Breast epithelium (tissue), 4 donors: ENCODE results near the gene P2RX6. TPM values are rescaled to one million over a fixed set of nuclear protein-coding genes. Genes with fewer than 3 reads are reported as not detected.
A peak's percentile ranks its signal among the peaks of the same experiment; 100 is the strongest.
"Not testable (repeated sequence)": the region's sequence is repeated elsewhere in the genome, so short reads cannot be mapped to it uniquely, and the experiment has no call there.

Experiments used
- DNase-seq, 2 donors: peaks; one replicate each; pipeline ENCODE4 v3.0.0-alpha.2; 2019; ENCODE audit warnings: low spot score in 2 of 2
- H3K27ac ChIP-seq, 2 donors: fragments of 200-600 bp; sonication (generic) in 1 of 2; one replicate each; pipeline ENCODE4 v1.5.1; 2016 to 2019; ENCODE audit warnings: mild to moderate bottlenecking in 1 of 2
- H3K27me3 ChIP-seq, 2 donors: fragments of 200-600 bp; sonication (generic) in 1 of 2; one replicate each; pipeline versions ENCODE4 v1.5.1 to v1.6.0; 2017 to 2019; ENCODE audit warnings: control low read depth in 1 of 2, mild to moderate bottlenecking in 1 of 2
- H3K36me3 ChIP-seq: fragments of 200-600 bp; one replicate; pipeline ENCODE4 v1.5.1; 2019
- H3K4me1 ChIP-seq, 2 donors: fragments of 200-600 bp; sonication (generic); one replicate each; pipeline ENCODE4 v1.5.1; 2016 to 2019; ENCODE audit warnings: control low read depth in 1 of 2
- H3K4me3 ChIP-seq, 3 donors: fragments of 200-600 bp; sonication (generic); 1 replicate in 2 of 3; 2 replicates in 1 of 3; pipeline ENCODE4 v1.5.1; 2016 to 2019; ENCODE audit warnings: mild to moderate bottlenecking in 3 of 3, moderate library complexity in 2 of 3
- H3K9me3 ChIP-seq, 2 donors: fragments of 200-600 bp; sonication (generic) in 1 of 2; one replicate each; pipeline ENCODE4 v1.5.1; 2016 to 2019; ENCODE audit warnings: control low read depth in 1 of 2
- CTCF ChIP-seq, 3 donors: fragments of 450-650 bp; IDR thresholded peaks; one replicate each; pipeline ENCODE4 v1.5.1; 2016 to 2017; ENCODE audit warnings: antibody characterized with exemption in 3 of 3, mild to moderate bottlenecking in 3 of 3, moderate library complexity in 3 of 3
- POLR2A ChIP-seq: fragments of 450-650 bp; IDR thresholded peaks from one replicate; pipeline ENCODE4 v1.6.1; 2016; ENCODE audit warnings: antibody characterized with exemption, mild to moderate bottlenecking, moderate library complexity
- POLR2AphosphoS5 ChIP-seq, 3 donors: sonication (generic); formaldehyde crosslinking; IDR thresholded peaks; one replicate each; pipeline ENCODE4 v1.6.1; 2017; ENCODE audit warnings: antibody characterized with exemption in 3 of 3
- intact Hi-C: fragments of 100-400 bp; cut with DNase I; formaldehyde crosslinking; loops from one replicate; pipeline ENCODE4 v1.15.1; 2023; ENCODE audit warnings: low total_unique reads
- total RNA-seq, 3 donors: library from RNA; depleted of rRNA; stranded (reverse); fragments of >200 nt; gene quantifications; one replicate each; pipeline ENCODE4 v1.1.0, GENCODE V29; 2016

P2RX6 gene
- total RNA-seq, 3 donors from 2014 or later, result 1.6 TPM; not detected in 2

- peaks cover 4 to 22% of the 10 kb centered on the region in 2 donors for H3K4me1 ChIP-seq
- no peaks in the 10 kb centered on the region for H3K9me3 ChIP-seq
- no peak for DNase-seq
- peak overlapping the region; percentile 99 to 100 for H3K27ac ChIP-seq
- H3K36me3 ChIP-seq, result no peaks in the 10 kb centered on the region
- peak overlapping the region; percentile 72 to 85 (median 74) for H3K4me3 ChIP-seq
- no peaks in the 10 kb centered on the region for H3K27me3 ChIP-seq
- no peak for TF ChIP-seq CTCF (IDR thresholded peaks at IDR 0.05)
- TF ChIP-seq POLR2AphosphoS5 (IDR thresholded peaks at IDR 0.05), result no peak
- TF ChIP-seq POLR2A, result no peak
- intact Hi-C loops, result no loop called here
Observed at GRCh38 chr22:21000207-21000986, 14.6 kb upstream of the P2RX6 start.

GRCh38 chr22:21000987-21001600, 13.9 kb upstream of the P2RX6 start:
- intact Hi-C loops, result no loop called here
- TF ChIP-seq POLR2A, result no peak
- TF ChIP-seq CTCF (IDR thresholded peaks at IDR 0.05), result no peak
- no peak for TF ChIP-seq POLR2AphosphoS5 (IDR thresholded peaks at IDR 0.05)
- Histone ChIP-seq H3K9me3 (no peaks in the 10 kb centered on the region), H3K27ac (peak overlapping the region; percentile 99 to 100), H3K36me3 (no peaks in the 10 kb centered on the region), H3K4me3 (peak overlapping the region; percentile 72 to 85 (median 74)), H3K4me1 (peaks cover 4 to 22% of the 10 kb centered on the region in 2 donors), H3K27me3 (no peaks in the 10 kb centered on the region)
- DNase-seq, result no peak

- intact Hi-C loops, result no loop called here
- DNase-seq, result peak; percentile 95 to 96
- TF ChIP-seq CTCF (IDR thresholded peaks at IDR 0.05), result peak in 1 of 3 donors; percentile 18
- TF ChIP-seq POLR2A, result peak; percentile 89
- TF ChIP-seq POLR2AphosphoS5 (IDR thresholded peaks at IDR 0.05), result peak; percentile 80 to 94 (median 89)
Observed at GRCh38 chr22:21001601-21002325, 13.2 kb upstream of the P2RX6 start, which contains the start of gene THAP7. Gene THAP7 (minus strand): TSS chr22:21002118. CDS start chr22:21001911, 207 bp downstream.

GRCh38 chr22:21003782-21004181, 11.2 kb upstream of the P2RX6 start:
- intact Hi-C loops, result no loop called here

More at GRCh38 chr22:21001601-21002325, 13.2 kb upstream of the P2RX6 start, which contains the start of gene THAP7:
- no peaks in the 10 kb centered on the region for H3K27me3 ChIP-seq
- H3K27ac ChIP-seq, result peak within 1 kb of the TSS; percentile 99 to 100
- peak within 1 kb of the TSS; percentile 72 to 85 (median 74) for H3K4me3 ChIP-seq
- peaks cover 4 to 22% of the 10 kb centered on the region in 2 donors for H3K4me1 ChIP-seq
- H3K9me3 ChIP-seq, result no peaks in the 10 kb centered on the region
- H3K36me3 ChIP-seq, result no peaks in the 10 kb centered on the region

GRCh38 chr22:21009208-21009607, 5.8 kb upstream of the P2RX6 start:
- H3K27me3 ChIP-seq, H3K9me3 ChIP-seq, H3K4me1 ChIP-seq, intact Hi-C loops, H3K4me3 ChIP-seq, H3K27ac ChIP-seq, DNase-seq, H3K36me3 ChIP-seq: not testable (repeated sequence)

More at GRCh38 chr22:21003782-21004181, 11.2 kb upstream of the P2RX6 start:
- no peaks in the 10 kb centered on the region for H3K27me3 ChIP-seq
- H3K4me1 ChIP-seq, result peaks cover 4 to 22% of the 10 kb centered on the region in 2 donors
- no peak for DNase-seq
- no peaks in the 10 kb centered on the region for H3K36me3 ChIP-seq
- TF ChIP-seq POLR2AphosphoS5 (IDR thresholded peaks at IDR 0.05) (no peak), CTCF (IDR thresholded peaks at IDR 0.05) (no peak), POLR2A (no peak)
- no peak overlapping the region for H3K4me3 ChIP-seq
- H3K9me3 ChIP-seq, result no peaks in the 10 kb centered on the region
- H3K27ac ChIP-seq, result peak overlapping the region in 1 of 2 donors; percentile 52
